Activated CD4-positive, alpha-beta T cell treated with anti-CD3 and anti-CD28 coated beads for 36 hours (primary cell): ENCODE results near the gene AFMID. TPM values are rescaled to one million over a fixed set of nuclear protein-coding genes. Genes with fewer than 3 reads are reported as not detected.

Experiments
- total RNA-seq, 2 experiments: library from RNA; stranded (reverse); gene quantifications; one replicate each; pipeline ENCODE4 v1.2.3, GENCODE V29; 2021

AFMID gene
- total RNA-seq, 2 experiments from 2014 or later = 26.3 to 26.7 TPM

Other genes starting within 250 kb of the AFMID start
- gene TNRC6C, start 228.7 kb upstream of the AFMID start, total RNA-seq = 10 to 100 TPM; 19.6 to 20.3 TPM
- 100 to 1,000 TPM; 138 to 145 TPM for gene TMC6, start 58.6 kb upstream of the AFMID start, total RNA-seq
- gene TMC8, start 56.6 kb upstream of the AFMID start, total RNA-seq = 100 to 1,000 TPM; 123 to 139 TPM
- gene C17orf99, start 41.0 kb upstream of the AFMID start, total RNA-seq = not detected
- gene SYNGR2, start 18.8 kb upstream of the AFMID start, total RNA-seq = 10 to 100 TPM; 79.1 to 89.2 TPM
- gene TK1, start 310 bp upstream of the AFMID start, total RNA-seq = 100 to 1,000 TPM; 157 to 195 TPM
- gene BIRC5, start 26.9 kb downstream of the AFMID start, total RNA-seq = 100 to 1,000 TPM; 100 to 107 TPM
- gene TMEM235, start 44.3 kb downstream of the AFMID start, total RNA-seq = not detected
- gene SOCS3, start 172.7 kb downstream of the AFMID start, total RNA-seq = 100 to 1,000 TPM; 150 to 162 TPM
- gene PGS1, start 191.3 kb downstream of the AFMID start, total RNA-seq = 10 to 100 TPM; 73.3 to 75.0 TPM